GF-D8 (cell line): ENCODE measurements around the gene TBXA2R.
"Not testable (repeated sequence)": the region's sequence is repeated elsewhere in the genome, so short reads cannot be mapped to it uniquely, and the experiment has no call there.

Experiments
- DNase-seq: peaks from one replicate; lab custom pipeline; 2025; lab: John Stamatoyannopoulos, UW

The TBXA2R gene

DNA sequence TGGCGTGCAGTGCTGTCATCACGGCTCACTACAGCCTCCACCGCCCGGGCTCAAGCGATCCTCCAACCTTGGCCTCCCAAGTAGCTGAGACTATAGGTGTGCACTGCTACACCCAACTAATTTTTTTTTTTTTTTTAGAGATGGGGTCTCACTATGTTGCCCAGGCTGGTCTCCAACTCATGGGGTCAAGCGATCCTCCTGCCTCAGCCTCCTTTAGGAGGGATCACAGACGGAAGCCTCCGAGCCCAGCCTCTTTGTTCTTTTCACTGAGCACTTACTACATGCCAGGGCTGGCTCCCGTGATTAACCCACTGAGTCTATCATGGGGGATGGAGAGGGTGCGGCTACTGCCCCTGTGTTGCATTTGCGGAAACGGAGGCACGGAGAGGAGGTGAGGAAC lies 32.8 kb upstream of the TBXA2R start:
- no peak for DNase-seq

DNA sequence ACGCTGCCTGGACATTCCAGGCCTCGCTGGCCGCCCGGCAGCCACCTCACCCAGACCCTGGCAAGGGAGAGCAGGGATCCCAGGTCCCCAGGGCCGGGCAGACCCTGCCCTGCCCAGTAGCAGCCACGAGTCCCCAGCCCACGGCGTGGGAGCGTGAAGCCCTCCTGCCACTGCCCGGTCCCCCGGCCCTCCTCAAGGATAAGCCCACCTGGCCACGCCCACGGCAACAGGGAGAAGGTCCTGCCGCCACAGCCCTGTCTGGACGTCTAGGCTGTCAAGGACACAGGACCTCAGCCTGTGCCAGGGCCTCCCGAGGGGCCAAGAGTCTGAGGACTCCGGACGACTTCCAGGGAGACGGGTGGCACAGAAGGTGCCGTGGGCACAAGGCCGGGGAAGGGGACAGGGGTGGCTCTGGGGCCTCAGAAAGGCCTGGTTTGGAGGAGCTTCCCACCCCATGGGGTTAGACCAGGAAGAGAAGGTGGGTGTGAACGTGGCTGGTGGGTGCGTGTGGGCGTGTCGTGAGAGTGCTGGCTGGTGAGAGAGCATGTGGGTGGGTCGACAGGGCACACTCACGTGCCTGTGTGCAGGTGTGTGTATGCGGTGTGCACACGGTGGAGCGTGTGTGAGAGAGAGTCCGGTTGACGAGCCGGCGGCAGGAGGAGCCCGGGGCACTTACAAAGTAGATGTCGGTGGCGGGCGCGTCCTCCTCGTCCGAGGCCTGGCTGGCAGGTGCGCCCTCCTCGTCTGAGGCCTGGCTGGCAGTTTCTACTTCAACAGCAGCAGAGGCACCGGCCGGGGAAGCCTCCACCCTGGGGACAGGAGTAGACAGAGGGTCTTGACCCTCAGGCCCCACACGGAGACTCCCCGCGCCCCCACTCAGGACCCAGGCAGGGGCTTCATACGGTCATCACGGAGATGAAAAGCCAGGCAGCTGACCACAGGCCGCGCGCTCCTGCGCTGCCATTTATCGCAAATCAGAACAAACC lies 31.8 kb upstream of the TBXA2R start:
- DNase-seq: no peak

DNA sequence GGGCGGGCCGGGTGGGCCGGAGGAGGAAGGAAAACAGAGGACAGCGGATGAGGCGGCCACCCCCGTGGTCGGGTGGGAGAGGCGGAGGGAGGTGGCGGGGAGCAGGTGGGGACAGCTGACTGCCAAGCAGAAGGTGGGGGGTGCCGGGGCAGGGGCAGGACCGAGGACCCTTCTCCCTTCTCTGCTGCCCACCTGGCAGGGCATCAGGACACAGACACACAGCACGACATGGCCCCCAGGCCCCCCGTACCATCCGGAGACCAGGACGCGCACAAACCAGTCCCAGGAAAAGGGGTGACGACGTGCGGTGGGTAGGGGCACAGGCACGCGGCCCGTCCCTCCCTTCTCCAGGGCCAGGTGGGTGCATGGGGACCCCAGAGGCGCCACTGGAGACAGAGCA lies 30.9 kb upstream of the TBXA2R start:
- no peak for DNase-seq

DNA sequence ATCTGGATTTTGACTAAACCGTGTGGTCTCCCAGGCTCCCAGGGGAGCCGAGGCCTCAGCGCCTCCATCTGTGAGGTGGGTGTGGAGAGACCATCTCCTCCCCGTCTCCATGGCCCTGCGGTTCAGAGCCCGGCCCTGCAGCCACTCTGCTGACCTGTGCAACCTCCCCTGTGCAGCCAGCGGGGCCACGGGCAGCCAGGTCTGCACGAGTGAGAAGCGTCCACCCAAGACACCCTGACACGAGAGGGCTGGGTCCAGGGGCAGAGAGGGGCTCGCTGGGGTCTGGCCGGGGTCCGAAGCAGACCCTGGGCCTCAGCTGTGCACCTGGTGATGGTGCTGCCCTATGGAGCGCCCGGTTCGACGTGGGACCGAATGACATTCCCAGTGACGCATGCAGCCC lies 30.3 kb upstream of the TBXA2R start:
- DNase-seq: no peak

DNA sequence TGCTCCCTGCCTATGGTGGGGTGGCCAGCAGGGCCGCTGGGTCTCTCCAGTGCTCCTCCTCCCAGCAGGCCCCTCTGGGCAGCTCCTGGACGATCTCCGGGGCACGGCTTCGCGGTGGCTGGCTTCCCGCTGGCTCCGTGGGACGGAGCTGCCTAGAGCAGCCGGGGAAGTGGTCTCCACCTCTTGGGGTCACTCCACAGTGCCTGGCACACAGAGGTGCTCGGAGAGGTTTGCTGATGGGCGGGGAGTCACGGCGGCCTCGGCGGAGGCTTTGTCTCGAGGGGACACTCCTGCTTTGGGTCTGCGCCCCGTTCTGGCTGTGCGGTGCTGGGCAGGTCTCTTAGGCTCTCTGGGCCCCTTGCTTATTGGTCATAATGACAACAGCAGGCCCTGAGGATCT lies 29.8 kb upstream of the TBXA2R start:
- no peak for DNase-seq

DNA sequence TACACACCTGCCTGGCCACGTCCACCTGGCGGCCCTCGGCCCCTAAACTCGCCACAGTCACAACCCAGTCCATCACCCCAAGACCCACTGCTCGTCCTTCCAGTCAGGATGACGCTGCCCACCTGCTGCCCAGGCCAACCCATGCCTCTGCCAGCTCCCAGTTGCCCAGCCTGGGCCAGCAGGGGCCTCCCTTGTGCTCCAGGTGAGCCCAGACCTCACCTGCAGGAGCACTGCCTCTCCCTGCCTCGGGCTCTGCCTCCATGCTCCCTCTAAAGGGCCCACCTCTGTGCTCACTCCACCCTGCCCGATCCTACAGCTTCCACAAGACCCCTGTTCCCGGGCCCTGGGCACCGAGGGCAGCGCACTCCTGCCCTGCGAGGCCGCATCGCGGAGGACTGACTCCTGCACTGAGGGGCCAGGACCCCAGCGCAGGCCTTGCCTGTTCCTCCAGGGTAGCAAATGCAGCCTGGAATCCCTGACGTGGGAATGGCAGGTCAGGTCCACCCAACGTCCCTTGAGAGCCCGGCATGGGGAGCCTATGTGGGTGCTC lies 27.9 kb upstream of the TBXA2R start:
- no peak for DNase-seq

DNA sequence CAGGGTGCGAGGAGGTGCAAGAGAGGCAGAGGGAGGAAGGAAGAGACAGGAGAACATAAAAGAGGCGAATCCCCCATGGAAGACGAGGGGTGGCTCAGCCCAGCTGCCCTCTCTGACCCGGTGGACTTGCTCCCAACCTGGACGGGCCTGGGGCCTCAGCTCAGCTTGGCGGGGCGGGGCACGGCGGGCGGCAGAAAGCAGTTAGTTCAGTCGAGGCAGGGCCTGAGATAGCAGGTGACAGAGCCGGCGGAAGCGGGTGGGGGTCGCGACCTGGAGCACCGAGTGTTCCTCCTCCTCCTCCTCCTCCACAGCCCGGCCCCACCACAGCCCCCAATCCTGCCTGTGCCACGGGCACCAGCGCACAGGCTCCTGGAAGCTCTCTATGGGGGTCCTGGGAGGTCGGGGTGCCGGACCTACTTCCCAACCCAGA lies 26.9 kb upstream of the TBXA2R start:
- no peak for DNase-seq

DNA sequence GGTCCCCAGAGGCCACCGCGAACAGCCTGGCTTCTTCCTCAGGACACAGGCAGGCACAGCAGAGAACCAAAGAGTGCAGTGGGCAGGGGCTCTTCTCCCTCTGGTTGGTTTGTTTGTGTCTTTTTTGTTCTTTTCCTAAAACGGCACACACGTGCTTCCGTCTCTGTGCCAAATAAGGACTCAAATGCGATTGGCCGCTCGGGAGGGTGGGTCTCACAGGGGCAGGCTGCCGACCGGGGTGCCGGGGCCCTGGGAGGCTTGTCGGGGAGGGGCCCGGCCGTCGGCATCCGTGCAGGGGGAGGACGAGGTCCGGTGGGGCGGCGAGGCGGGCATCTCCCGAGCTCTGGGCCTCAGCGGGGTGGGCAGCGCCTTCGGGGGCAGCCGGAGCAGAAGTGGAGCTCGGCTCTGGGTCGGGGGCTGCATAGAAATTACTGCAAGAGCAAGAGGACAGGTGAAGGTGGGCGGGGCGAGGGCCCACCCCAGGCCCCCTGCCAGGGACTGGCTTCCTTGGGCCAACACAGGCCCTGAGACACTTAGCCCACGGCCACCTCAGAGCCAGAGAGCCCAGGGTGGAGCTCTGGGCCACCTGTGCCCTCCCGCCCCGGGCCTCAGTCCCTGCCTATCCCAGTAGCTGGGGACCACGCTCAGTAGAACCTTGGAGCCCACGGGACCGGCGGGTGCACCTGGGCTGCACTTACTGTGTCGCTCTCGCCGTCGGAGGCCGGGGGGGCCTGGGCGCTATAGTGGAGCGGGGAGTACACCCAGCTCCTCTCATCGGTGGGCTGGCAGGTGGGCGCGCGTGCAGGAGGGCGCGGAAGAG lies 26.3 kb upstream of the TBXA2R start:
- no peak for DNase-seq

DNA sequence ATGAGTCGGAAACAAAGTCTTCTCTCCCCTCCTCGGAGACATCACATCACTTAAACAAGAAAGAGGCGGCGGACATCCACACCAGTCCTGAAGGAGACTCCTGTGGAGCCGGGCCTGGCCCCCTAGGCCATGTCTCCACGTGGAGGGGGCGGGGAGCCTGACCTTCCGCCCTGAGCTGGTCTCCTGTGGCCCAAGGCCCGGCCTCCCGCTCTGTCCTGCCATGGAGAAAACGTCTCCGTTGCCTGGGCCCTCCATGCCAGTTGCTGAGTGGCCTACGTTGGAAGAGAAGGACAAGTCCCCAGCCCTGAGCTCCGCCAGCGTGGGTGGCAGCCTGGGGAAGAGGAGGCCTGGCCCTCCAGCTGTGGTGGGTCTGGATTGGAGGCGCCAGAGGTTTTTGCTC lies 25.4 kb upstream of the TBXA2R start:
- DNase-seq: no peak

DNA sequence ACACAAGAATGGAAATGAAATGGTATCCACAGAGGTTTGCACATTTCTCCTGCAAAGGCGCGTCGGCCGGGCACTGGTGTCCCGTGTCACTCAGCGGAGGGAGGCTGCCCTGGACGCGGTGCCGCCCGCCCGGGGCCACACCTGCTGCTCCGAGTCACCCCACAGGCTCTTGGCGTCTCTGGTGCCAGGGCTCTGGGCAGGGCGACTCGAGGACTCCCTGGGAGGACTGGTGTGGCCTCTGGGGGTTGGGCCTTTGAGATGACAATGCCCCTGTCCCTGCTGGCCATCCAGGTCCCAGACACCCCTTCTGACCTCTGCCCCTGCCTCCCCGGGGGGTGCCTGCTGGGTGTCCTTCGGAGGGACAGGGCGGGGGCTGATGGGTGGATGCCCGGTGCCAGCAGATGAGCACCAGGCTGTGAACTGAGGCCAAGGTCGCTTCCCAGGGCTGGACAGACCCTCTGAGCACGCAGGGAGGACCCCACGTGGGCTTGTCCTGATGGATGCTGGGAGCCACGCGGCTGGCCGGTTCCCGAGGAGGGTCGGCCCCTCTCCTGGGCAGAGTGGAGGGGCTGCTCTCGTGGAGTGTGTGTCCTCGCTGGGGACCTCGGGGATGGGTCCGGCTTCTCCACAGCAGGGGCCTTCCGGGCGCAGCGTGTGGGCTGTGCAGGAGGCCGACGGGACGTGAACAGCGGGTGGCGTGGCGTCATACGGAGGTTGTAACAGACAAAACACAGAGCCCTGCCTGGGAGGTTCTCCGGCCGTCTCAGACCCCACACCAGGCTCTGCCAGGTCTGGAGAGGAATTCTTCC lies 24.6 kb upstream of the TBXA2R start:
- no peak for DNase-seq

DNA sequence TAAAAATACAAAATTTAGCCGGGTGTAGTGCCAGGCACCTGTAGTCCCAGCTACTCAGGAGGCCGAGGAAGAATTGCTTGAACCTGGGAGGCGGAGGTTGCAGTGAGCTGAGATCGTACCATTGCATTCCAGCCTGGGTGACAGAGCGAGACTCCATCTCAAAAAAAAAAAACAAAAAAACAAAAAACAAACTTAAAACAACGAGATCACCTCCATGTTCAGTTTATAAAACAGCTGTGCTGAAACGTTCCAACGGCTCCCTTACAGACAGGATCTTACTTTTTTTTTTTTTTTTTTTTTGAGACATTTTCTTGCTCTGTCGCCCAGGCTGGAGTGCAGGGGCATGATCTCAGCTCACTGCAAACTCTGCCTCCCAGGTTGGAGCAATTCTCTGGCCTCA lies 22.1 kb upstream of the TBXA2R start:
- DNase-seq: not testable (repeated sequence)

DNA sequence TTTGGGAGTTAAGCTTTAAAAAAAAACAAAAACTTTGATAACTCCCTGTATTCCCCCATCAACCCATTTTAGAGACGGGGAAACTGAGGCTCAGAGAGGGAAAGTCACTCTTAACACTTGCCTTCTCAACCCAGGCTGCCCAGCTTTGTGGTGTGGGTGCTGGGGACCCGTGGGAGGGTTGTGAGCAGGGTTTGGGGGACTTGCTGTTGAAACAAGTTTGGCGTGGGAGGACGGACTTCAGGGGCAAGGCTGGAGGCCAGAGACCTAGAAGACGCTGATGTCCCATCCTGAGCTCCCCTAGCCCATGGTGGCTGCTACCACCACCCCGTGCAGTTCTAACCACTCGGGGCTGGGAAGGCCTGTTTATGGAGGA lies 20.7 kb upstream of the TBXA2R start:
- no peak for DNase-seq

DNA sequence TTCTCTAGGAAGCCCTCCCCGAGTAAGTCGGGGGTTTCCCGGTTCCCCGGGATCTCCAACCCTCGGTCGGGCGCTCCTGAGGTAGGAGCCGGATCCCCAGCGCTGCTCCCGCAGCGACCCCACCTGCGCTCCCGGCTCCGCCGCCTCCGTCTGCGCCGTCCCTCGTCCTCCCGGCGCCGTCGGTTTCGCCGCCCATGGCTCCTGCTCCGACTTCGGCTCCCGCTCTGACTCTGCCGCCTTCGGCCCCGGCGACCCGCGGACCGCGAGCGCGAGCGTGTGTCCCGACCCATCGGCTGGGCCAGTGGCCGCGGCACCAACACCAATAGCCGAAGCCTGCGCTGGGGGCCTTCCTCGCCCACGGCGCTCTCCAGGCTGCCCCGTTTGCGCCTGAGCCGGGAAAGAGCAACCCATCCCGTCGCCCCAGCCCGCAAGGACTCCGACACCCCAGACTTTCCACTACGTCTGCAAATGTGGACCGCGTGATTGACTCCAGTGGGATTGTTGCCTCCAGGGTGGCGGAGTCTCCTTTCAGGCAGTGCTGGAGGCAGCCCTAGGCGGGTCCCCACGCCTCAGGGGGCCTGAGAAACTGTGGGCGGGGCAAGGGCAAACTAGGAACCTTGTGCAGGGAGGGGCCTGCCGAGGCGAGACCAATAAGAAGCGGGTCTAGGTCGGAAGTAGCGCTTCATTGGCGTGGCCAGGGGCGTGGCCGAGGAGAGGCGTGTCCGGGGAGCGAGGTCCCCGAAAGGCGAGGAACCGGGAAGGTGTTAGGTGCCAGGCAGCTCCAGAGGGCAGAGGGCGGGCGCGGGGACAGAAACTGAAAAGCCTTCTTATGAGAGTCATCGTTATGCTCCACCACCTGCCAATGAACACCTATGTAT lies 20.0 kb upstream of the TBXA2R start, which contains the start of gene CACTIN:
CACTIN (minus strand) TSS at position 318 of the 878 bp plus-strand sequence; CDS start at position 290, 28 bp downstream.
- DNase-seq: peak; percentile 94

DNA sequence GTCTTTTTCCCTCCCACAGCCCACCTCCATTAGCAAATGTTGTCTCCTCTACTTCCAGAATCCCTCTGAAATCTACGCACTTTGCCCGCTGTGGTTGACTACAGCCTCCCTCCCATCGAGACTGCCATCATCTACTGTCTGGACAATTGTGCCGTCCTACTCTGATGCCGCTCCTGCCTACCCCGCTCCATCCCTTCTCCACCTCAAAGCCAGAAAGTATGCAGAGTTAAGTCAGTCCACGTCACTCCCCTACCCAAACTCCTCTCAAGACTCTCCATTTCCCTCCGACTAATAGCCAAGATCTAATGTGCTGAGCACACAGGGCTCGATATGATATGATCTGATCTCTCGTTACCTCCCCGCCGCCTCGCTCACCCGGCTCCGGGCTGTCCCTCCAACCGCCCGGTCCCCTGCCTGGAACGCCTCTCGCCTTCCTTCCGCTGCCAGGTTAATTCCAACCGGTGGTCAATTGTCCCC lies 19.4 kb upstream of the TBXA2R start:
- DNase-seq: no peak

DNA sequence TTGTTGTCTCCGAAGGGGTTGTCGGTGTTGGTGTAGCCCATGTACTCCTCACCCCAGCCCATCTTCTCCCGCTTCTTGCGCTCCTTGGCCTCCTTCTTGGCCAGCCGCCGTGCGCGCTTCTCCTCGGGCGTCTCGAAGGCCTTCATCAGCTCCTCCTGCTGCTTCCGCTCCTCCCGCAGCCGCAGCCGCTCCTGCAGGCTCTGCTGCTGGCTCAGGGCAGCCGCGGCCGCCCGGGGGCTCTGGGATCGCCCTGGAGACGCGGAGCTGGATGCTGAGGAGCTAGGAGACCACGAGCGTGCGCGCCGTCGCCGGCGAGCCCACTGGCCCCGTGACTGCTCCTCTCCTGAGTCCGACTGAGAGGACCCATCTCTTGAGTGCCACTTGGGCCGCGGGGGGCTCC lies 17.0 kb upstream of the TBXA2R start:
- DNase-seq: no peak

DNA sequence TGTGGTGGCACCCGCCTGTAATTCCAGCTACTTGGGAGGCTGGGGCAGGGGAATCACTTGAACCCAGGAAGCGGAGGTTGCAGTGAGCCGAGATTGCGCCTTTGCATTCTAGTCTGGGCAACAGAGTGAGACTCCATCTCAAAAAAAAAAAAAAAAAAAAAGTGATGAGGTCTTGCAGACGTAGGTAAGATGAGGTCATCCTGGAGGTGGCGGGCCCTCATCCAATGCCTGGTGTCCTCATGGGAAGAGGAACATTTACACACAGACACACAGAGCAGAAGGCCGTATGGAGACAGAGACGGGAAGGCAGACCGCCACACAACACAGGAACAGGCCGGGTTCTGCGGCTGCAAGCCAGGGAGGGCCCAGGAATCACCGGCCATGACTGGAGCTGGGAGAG lies 15.5 kb upstream of the TBXA2R start:
- DNase-seq: no peak

DNA sequence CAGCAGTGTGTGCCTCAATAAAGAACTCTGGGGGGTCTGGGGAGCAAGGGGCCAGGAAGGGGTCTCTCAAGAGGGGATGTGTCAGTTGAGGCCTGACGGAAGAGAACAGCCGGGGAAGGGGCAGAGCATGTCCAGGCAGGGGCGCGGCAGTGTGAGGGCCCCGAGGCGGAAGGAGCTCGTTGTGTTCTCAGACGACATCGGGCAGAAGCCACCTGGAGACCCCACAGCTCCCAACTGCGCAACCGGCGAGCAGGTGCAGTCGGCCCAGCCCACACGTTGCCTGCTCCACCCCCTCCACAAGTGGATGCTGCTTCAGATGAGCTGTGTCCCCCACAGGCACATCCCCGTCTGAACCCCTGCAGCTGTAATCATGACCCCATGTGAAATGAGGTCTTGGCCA lies 15.0 kb upstream of the TBXA2R start:
- DNase-seq: no peak

DNA sequence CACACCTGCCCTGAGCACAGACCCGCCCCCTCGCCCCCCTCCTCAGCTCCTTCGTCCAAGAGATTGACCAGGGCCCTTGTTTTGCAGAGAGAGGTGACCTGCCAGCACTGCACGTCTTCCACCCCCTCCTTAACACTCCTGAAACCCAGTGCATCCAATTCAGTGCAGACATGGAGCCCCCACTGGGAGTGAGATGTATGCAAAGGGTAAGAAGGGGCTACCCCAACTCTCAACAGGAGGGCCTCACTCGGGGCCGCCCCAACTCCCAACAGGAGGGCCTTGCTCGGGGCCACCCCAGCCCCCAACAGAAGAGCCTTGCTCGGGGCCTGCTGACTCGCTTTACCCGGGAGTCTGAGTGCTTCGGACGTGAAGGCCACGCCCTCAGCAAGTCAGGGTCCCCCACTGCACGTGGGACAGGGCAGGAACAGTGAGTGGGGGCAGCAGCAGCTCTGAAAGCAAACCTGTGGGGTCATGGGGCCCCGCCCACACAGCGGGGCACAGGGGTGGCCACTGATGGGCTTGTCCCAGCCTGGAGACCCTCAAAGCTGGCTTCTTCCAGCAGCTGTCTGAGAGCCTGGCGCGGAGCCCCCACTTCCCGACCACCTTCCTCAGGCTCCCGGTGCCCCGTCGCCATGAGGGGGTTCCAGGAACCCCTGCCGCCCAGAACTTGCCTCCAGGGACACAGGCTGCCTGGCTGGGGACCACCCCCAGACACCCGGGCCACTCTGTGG lies 14.3 kb upstream of the TBXA2R start:
- no peak for DNase-seq

DNA sequence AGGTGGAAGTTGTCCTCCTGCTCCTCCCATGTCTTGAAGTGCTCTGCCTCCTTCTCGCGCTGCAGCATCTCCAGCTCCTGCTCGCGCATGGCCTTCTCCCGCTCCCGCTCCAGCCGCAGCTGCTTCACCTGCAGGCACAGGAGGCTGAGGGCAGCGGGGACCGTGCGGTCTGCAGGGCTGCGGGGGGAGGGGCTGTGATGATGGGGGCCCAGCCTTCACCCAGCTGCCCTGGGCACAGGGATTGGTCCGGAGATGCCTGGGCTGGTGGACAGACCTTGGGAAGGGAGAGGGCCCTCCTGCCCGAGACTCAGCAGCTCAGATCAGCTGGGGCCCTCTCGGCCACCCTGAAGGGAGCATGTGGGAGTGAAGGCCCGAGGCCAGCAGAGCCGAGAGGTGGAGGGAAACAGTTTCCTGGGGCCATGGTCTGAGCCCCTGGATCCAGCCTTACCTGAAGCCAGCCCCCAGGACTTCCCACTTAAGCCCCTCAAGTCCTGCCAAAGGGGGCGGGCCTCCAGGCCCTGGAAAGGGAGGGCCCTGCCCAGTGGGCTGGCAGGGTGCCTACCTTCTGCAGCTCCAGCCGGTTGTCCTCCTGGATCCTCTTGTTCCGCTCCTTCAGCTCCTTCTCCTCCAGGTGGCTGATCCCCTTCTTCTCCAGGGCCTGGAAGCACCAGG lies 13.6 kb upstream of the TBXA2R start:
- DNase-seq: no peak
